ENCODE results near the gene LCN10.

DNA sequence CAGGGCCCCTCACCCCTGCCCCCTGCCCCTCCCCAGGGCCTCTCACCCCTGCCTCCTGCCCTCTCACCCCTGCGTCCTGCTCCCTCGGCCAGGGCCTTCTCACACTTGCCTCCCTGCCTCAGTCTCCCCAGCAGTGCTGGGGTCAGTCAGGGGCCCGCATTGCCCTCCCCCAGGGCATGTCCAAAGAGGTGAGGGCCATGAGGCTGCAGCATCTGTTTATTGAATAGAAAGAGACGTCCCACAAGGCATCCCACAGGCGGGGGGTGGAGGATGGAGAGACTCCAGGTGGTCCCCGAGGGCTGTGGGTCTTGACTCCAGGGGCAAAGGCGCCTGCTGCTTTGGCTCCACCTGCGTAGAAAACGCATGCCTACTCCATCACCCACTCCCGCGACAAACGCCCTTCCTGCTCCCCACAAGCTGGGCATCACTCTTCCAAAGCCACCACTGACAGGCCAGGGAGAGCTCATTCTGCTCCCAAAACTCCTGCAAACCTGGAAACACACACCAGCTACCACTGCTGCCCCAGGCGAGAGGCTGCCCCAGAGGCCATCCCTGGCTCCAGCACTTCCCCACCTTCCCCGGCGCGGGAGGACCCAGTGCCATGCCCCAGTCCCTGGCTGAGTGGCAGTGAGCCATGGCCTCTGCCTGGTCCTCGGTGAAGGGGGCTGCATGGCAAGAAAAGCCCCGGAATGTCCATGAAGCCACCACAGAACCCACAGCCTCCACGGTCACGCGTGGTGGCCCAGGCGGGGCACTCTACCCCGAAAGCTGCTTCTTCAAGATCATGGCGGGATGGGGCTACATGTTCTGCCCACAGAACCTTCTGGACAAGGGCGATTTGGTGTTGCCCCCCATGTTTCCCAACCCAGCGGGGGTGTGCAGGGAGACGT, 16.9 kb upstream of the LCN10 start:
- TF ChIP-seq, protein P1, sequence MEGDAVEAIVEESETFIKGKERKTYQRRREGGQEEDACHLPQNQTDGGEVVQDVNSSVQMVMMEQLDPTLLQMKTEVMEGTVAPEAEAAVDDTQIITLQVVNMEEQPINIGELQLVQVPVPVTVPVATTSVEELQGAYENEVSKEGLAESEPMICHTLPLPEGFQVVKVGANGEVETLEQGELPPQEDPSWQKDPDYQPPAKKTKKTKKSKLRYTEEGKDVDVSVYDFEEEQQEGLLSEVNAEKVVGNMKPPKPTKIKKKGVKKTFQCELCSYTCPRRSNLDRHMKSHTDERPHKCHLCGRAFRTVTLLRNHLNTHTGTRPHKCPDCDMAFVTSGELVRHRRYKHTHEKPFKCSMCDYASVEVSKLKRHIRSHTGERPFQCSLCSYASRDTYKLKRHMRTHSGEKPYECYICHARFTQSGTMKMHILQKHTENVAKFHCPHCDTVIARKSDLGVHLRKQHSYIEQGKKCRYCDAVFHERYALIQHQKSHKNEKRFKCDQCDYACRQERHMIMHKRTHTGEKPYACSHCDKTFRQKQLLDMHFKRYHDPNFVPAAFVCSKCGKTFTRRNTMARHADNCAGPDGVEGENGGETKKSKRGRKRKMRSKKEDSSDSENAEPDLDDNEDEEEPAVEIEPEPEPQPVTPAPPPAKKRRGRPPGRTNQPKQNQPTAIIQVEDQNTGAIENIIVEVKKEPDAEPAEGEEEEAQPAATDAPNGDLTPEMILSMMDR (IDR thresholded peaks at IDR 0.05) = no peak
- TF ChIP-seq EZH2phosphoT487 (IDR thresholded peaks at IDR 0.05) = no peak
